Uterus (tissue), 2 donors: ENCODE data around the gene SRXN1.

Source experiments
- CTCF ChIP-seq, 4 experiments: fragments of 200-600 bp in 2 of 4; fragments of 450-650 bp in 2 of 4; sonication (generic) in 2 of 4; IDR thresholded peaks; one replicate each; pipeline ENCODE4 v1.5.1; 2016 to 2019; ENCODE audit warnings: antibody characterized with exemption in 4 of 4, mild to moderate bottlenecking in 2 of 4, moderate library complexity in 1 of 4
- POLR2A ChIP-seq, 2 donors: fragments of 450-650 bp; IDR thresholded peaks; one replicate each; pipeline ENCODE4 v1.6.1; 2016; ENCODE audit warnings: antibody characterized with exemption in 2 of 2, mild to moderate bottlenecking in 1 of 2, moderate library complexity in 1 of 2

- TF ChIP-seq CTCF (IDR thresholded peaks at IDR 0.05), result no peak
- TF ChIP-seq POLR2A (IDR thresholded peaks at IDR 0.05), result no peak
Observed at GRCh38 chr20:652615-653109, 338 bp downstream of the SRXN1 start.
